ENCODE measurements around the gene SIX2.

SIX2 gene

DNA sequence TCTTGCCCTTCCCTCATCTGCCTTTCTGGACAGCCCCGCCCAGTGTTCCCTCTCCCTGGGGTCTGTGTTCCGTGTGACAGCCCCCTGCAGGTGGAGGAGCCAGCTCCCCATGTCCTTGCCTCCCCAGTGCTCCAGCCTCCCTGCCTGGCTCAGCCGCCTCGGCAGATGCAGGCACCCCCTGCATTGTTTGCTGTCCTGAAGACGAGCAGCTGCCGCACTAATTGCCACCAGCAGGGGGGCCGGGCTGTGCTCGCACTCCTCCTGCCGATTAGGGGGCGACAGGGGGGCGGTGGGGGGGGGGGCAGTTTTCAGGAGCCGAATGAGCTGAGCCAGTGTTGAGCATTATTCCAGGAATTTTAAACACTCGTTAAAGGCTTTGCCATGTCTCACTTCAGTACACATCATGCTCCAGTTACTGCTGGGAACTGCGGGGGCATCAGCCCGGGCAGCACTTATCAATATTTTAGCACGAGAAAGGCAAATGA, 44.5 kb downstream of the SIX2 start:
- no peak for DNase-seq

DNA sequence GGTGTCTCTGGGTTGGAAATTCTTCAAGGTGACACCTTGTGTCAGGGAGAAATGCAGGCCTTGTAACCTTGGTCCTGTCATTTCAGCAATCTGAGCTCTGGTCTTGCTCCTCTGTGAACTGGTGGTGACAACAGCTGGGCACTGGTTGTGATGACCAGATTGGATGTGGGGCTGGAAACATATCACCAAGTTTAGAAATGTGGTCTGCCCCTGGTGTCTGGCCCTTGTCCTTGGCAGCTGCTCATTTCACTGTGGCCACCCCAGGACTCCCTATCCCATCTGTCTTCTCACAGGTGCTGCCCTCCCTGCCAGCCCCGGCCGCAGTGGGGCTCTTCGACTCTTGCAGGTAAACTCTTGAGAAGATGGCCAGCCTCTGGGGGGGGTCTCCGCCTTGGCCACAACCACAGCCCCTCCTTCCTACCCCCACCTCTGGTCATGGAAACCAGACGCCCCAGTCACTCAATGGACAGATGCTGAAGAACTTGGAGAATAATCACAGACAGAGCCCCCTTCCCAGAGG, 47.0 kb downstream of the SIX2 start:
- DNase-seq, result no peak

DNA sequence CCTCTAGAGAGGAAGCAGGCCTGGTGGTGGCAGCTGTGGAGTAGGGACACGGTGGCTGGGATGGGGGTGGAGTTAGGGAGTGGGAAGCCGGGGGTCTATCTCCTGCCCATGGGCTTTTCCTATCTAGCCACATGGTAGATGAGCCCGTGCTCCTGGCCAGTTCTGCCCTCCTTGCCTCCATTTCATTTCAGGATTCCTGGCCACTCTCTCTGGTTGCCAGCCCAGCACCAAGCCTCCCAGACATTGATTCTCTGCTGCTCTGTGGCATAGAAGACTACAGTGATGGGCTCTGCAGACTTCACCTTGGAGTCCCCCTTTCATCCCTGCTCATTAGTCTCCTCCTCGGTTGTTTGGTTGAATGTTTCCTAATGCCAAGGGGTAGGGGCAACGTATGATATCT, 48.4 kb downstream of the SIX2 start:
- DNase-seq, result no peak

DNA sequence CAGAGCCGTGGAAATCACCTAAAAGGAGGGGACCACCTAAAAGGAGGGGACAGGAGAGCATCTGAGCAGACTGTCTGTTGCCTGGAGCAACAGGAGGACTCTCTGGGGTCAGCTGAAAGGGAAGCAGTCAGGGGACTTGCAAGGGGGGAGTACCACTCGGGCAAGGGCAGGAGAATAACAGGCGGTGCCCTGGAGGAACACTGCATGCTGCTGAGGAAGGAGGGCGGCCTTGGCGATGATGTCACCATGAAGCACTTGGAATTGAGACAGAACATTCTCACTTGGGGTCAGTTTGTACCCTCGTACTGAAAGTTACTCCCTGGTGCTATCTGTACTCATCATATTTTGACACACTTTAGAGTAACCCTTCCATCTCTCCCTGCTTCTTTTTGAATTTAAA, 49.4 kb downstream of the SIX2 start:
- no peak for DNase-seq

DNA sequence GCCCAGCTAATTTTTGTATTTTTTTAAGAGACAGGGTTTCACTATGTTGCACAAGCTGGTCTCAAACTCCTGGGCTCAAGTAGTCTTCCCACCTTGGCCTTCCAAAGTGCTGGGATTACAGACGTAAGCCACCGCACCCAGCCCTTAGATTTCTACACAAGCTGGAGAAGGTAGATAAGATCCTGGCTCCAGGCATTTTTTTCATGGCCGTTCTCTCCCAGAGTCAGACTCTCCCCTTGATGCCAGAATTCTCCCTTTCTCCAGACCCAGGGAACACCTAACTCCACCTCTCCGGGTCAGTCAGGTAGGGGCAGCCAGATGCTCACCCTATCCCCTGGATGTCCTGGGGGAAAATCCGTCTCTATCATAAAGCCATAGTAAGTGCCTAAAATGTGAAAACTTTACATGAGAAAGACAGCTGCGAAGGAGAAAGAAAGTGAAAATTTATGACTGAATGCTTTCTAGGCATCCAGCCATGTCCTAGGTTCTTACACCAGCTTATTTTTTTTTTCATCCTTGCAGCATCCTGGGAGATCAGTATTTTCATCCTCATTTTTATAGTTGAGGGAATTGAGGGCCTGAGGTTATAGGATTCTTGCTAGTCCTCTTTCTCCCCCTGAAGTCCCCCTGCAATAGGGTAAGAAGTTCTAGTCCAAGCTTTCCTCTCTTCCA, 51.5 kb downstream of the SIX2 start:
- no peak for DNase-seq

DNA sequence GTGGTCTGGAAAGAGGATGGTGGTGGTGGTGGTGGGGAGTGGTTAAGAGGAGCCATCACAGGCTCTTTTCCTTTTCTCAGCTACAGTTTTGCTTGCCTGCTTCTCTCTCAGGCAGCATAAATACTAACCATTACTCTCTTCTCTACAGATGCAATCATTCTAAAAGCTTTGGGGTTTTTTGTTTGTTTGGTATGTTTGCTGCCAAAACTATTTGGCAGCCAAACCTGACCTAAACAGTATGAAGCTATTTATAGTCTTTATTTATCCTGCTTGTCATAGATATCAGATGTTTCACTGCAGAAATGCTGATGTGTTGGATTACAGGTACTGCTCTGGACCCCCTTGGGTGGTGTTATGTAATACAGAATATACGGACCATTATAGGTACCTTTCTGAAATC, 52.4 kb downstream of the SIX2 start:
- DNase-seq, result no peak

DNA sequence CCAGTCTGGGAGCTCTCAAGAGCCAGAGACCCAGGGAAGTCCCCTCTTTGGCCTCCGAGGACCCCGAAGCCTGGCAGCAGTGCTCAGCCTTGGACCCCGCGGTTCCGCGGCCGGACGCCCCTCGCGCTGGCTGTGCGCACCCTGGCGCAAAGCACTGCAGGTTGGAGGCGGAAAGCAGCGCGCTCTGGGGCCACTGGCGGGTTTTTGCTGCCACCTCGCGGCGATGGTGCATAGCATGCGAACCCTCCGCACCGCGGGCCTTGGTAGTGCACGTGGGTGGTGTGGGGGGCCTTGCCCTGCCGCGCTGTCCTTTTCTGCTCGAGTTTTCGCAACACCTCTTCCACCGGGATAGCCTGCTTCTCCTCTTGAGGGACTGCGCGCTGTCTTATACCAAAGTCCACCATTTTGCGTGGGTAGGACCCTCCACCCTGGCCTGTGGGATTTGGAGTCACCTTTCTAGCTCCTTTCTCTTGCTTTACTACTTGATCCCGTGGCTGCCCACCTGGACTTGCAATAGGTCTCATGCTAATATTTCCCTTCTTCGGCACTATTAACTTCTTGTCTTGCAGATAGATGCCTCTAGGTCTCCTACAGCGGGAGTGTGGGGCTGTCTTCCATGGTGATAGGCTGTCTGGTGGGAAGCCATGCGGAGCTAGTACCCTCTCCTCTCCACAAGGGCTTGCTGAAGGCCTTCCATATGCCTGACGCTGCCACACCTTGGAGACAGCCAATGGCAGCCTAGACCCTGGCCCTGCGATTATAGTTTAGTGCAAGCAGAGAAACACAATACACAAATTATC, 53.5 kb downstream of the SIX2 start:
- peak; percentile 22 for DNase-seq

Measured in GF-D8 (cell line).